GM19455 (cell line): ENCODE measurements around the gene EYS.

Experiments used
- ATAC-seq: cut with Tn5 transposase; IDR thresholded peaks from one replicate; pipeline ENCODE4 v1.9.1; 2021; ENCODE audit not compliant: unreplicated experiment

EYS gene

DNA sequence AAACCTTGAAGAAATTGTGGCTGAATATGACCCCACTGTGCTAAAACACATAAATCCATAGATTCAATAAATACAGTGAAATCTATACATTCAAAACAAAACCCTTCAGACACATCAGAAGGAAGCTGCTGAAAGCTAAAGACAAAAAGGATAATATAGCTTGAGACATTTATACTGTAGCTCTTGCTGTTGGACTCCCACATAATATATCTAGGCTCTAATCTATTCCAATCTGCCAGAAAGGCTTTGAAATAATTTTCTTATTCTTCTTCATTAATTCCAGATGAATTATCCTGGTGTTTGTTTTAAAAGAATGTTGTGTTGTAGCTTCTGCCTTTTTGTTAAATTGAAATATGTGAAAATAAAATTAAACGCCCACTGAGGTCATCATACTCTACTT is 454.0 kb downstream of the EYS start:
- ATAC-seq, result no peak

DNA sequence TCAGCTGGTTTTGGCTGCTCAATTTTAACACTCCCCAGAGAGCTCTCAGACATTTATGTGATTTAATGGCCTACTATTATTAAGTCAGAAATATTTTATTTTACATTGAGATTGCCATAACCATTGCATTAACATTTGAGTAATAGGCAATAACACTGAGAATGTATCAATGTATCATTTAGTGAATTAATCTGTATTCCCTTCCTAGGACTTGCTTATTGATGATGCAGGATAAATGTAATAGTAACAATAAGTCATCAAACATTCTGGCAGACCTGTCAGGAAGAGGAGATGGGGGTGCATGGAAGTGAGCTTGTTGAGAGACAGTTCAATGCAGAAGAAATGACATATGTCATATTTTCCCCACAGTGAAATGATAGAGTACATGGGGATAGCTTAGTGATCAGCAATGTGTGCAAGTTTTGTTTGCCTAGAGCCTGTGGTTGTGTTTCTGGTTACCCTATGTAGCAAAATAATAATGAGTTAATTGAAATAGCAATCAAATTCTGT is 458.9 kb downstream of the EYS start:
- ATAC-seq, result no peak

- ATAC-seq, result no peak
Measured at GRCh38 chr6:65231616-65232015, 475.4 kb downstream of the EYS start.

DNA sequence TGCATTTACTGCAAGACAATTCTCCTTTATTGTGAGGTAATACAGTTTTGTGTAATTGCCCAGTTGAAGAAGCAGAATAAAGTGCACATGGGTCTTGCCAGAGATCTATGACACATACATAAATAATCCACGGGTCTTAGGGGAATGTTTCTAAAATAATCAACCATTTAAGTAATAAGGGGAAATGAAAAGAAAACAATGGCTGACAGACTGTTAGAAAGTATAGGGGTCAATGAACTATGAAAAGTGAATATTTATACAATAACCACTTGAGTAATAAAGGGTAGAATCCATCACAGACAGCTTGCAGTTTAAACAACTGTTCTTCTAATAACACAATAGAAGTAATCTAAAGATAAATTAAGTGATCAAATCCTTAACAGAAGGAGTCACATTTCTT is 477.2 kb downstream of the EYS start:
- ATAC-seq, result no peak

- no peak for ATAC-seq
Measured at GRCh38 chr6:65221153-65221552, 485.9 kb downstream of the EYS start.

DNA sequence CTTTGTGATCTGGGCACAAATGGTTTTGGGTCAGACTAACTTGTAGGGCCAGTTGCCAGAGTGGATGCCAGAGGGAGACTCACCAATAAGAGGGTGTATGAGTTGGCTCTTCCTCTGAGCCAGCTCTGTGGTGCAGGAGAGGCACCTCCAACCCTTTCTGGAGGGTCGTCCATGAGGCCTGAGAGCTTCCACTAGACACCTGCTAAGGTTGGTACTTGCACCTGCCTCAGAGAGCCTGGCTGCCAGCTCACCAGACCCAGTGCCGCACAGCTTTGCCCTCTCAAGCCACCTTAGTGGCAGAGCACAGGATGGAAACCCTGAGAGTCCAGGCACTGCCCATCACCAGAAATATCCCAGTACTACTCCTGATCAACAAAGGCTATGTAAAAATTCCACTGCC is 504.3 kb downstream of the EYS start:
- no peak for ATAC-seq

- no peak for ATAC-seq
Measured at GRCh38 chr6:65199683-65200082, 507.3 kb downstream of the EYS start.

DNA sequence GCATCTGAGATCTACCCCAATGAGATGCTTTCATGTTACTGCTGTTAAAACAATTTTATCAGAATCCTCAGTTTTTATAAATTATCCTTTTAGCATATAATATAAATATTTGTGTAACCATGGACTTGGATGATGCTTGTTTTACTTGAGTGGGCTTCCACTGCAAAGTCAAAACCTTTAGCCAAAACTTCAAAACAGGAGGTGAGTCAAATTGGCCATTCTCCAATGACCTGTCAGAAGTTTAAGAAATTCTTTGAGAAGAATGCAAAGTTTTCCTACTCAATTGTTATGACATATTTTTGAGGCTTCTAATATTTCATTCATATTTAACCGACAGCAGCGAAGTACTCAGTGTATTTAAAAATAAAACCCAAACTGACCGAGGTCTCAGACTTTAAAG is 507.9 kb downstream of the EYS start:
- ATAC-seq, result no peak

DNA sequence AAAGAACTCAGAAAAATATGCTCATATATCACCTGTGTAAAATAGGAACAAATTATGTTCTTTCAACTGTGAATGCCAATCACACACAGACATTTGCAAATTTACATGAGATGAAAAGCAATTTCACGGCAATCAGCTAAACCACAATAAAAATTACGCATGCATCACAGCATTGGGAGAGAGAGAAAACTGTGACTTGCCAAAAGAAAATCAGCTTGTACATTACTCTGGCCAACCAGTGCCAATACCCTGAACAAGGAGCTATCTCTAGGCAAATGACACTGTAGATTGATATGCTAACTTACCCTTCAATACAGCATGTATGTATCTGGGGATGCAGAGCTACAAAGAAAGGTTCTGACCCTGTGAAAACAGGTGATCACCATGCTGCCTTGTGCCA is 515.6 kb downstream of the EYS start:
- no peak for ATAC-seq

GRCh38 chr6:65189236-65189881 is 517.7 kb downstream of the EYS start:
- no peak for ATAC-seq

DNA sequence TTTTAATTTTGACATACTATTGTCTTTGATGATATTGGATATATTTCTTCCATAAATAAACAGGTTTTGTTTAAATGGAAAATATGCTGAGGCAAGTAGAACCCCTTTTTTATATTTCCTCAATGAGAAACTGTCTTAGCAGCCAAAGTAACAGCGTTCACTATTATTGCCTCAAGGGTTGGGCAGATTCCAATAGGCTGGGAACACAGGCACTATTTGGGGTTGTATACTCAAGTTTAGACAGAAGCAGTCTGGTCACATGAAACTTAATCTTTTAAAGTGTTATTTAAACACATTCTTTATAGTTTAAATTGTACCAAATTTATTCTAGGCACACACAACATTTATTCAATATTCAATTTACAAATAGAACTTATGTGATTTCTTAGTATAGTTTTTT is 520.2 kb downstream of the EYS start:
- no peak for ATAC-seq

DNA sequence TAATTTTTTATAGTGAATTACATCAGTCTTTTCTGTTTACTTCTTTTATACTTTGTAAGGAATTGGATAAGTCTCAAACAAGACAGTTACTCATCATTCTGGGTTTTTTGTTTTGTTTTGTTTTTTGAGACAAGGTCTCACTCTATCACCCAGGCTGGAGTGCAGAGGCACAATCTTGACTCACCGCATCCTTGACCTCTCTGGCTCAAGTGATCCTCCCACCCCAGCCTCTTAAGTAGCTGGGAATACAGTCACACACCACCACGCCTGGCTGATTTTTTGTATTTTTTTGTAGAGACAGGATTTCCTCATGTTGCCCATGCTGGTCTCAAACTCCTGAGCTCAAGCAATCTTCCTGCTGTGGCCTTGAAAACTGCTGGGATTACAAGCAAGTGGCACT is 524.3 kb downstream of the EYS start:
- ATAC-seq, result no peak

- no peak for ATAC-seq
Measured at GRCh38 chr6:65170273-65170672, 536.8 kb downstream of the EYS start.

- ATAC-seq, result no peak
Measured at GRCh38 chr6:65161661-65162060, 545.4 kb downstream of the EYS start.

GRCh38 chr6:65157025-65157424 is 550.0 kb downstream of the EYS start:
- no peak for ATAC-seq

- no peak for ATAC-seq
Measured at GRCh38 chr6:65155083-65155482, 551.9 kb downstream of the EYS start.

DNA sequence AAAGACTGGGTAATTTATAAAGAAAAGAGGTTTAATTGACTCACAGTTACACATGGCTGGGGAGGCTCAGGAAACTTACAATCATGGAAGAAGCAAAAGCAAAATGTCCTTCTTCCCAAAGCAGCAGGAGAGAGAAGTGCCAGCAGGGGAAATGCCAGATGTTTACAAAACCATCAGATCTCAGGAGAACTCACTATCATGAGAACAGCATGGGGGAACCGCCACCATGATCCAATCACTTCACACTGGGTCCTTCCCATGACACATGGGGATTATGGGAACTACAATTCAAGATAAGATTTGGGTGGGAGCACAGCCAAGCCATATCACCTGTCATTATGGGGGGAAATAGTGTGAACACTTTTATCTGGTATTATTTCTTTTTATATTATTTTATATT is 557.2 kb downstream of the EYS start:
- no peak for ATAC-seq

- ATAC-seq, result no peak
Measured at GRCh38 chr6:65148839-65149238, 558.2 kb downstream of the EYS start.

- no peak for ATAC-seq
Measured at GRCh38 chr6:65135567-65135966, 571.5 kb downstream of the EYS start.

DNA sequence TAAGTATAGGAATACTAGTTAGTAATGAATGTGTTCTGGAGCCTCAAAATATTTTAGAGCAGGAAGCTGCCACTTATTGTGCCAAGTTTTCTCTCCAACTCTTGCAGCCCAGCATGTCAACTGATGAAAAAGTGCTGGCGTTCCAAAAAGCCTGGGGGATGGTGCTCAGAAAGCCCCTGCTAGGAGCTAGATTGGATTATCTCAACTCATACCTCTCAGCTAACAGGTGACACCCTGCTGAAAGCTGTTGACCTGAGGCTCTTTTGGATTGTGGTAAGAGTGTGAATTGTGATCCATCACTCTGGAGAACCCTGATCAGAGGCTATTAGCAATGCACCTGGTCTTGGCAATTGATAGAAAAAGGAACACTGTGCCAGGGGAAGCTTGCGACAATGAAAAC is 580.4 kb downstream of the EYS start:
- no peak for ATAC-seq

DNA sequence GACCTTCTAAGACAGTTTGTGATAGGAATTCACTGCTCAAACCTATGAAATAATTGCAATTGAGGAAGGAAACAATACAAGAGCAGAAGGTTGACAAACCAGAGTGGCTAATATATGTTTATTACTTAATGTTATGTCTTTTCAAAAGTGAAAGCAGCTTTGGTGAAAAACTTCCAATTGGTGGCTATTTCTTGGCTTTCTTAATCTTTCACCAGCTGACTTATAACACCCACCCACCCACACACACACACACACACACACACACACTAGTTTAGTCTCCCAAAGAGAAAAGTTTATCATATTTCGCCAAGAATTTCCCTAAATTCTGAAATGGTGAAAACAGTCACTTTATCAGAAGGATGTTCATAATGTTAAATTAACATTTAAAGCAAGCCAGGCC is 583.5 kb downstream of the EYS start:
- no peak for ATAC-seq

DNA sequence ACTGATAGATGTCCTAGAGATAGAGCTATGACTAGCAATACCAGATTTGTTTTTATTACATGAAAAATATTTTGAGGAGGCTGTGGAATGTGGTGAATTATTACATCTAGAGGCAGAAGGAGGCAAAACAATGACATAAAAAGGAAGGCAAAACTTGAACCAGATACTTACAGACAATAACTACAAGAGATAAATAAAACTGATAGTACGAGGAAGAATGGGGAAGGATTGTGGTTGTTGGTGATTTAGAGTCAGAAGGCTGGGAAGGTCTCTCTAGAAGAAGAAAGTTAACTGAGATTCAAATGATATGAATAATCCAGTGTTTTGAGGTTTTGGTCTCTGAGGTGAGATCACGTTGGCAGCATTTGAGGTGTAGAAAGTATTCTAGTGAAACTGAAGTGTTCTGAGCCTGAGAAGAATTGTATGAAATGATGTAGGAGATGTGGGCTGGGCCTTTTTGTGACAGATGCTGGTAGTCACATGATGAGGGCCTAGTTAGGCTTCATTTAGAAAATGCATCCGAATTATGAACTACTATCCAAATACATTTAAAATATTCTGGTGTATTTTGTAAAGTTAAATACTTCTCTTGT is 589.1 kb downstream of the EYS start:
- no peak for ATAC-seq

DNA sequence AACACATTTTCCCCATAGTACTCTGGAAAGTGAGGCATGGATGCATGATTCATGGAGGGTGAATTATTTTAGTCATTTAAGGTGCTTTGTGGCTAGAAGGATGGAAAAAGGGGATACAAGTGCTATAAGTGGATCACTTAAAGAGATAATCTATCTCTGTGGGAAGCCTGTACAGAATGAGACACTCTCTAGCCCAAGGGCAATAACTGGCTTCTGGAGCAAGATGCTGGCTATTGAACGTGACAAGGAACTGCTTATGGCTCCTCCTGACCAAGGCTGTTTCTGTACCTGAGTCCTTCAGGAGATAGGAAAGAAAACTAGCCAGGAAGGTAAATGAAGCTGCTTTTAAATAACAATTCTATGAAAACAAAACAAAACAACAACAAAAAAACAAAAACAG is 590.7 kb downstream of the EYS start:
- no peak for ATAC-seq
